CD4-positive, alpha-beta T cell treated with Interleukin-15 for 1 hour (primary cell): ENCODE measurements around the gene PRIM2.
"Not testable (repeated sequence)": the region's sequence is repeated elsewhere in the genome, so short reads cannot be mapped to it uniquely, and the experiment has no call there.

Experiments used
- DNase-seq: peaks from one replicate; pipeline ENCODE4 v3.0.0-alpha.2; 2020

PRIM2 gene

GRCh38 chr6:57310095-57310816 lies 7.2 kb upstream of the PRIM2 start:
- DNase-seq, result not testable (repeated sequence)

GRCh38 chr6:57310817-57311157 lies 6.6 kb upstream of the PRIM2 start:
- no peak for DNase-seq

DNA sequence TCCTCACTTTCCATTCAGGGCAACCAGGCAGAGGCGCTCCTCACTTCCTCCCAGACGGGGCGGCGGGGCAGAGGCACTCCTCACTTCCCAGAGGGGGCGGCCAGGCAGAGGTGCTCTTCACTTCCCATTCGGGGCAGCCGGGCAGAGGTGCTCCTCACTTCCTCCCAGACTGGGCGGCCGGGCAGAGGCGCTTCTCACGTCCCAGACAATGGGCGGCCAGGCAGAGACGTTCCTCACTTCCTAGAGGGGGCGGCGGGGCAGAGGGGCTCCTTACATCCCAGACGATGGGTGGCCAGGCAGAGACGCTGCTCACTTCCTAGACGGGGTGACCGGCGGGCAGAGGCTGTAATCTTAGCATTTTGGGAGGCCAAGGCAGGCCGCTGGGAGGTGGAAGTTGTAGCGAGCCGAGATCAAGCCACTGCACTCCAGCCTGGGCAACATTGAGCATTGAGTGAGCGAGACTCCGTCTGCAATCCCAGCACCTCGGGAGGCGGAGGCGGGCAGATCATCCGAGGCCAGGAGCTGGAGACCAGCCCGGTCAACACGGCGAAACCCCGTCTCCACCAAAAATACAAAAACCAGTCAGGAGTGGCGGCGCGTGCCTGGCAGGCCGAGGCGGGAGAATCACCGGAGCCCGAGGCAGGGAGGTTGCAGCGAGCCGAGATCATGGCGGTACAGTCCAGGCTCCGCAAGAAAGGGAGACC lies 6.0 kb upstream of the PRIM2 start:
- DNase-seq, result not testable (repeated sequence)

DNA sequence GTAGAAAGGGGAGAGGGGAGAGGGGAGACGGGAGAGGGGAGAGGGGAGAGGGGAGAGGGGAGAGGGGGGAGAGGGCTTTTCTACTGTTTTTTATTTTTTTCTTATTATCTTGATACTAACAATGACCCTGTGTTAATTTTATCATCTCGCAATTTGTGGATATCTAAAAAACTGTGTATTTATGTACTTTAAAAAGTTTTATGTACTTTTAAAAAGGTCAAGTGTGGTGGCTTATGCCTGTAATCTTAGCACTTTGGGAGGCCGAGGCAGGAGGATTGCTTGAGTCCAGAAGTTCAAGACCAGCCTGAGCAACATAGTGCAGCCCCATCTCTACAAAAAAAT lies 5.5 kb upstream of the PRIM2 start:
- no peak for DNase-seq

DNA sequence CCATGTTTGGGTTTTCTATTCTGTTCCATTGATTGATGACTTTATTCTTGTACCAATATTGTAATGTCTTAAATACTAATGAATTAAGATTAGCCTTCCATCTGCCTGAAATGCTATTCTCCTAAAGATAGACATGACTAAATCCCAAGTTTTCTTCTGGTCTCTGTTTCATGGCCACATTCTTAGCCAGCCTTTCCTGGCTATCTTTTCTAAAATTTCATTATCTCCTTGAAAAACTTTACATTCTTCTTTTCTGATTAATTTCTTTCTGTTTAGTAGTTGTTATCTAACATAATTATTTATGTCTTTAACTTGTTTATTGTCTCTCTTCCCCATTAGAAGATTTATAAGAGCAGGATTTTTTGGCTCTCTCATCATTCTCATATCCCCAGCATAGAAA lies 4.4 kb upstream of the PRIM2 start:
- no peak for DNase-seq

DNA sequence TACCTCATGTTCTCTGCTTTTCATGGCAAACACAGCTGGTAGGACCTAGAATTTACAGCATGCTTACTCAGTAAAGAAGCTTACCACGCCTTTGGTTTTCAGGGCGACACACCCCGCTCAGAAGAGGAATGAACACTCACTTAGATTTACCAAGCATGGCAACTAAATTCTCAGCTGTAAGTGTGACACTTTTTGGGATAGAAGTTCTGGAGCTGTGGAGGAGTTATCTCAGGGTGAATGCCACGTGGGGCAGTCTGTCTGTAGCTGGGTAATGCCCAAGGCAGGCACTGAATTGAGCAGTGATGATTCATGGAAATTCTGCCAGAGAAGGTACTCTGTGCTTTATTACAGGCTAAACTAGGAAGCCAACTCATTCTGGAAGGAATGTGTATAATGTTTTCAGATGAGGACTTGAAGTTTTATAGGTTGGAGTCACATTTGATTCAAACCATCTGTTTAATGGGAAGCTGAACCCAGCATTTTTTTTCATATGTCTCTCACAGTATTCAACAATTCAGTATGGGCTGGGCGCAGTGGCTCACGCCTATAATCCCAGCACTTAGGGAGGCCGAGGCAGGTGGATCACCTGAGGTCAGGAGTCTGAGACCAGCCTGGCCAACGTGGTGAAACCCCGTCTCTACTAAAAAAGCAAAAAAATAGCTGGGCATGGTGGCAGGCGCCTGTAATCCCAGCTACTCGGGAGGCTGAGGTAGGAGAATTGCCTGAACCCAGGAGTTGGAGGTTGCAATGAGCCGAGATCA lies 3.5 kb upstream of the PRIM2 start:
- DNase-seq, result no peak

- no peak for DNase-seq
Observed at GRCh38 chr6:57315111-57315510, 2.3 kb upstream of the PRIM2 start.

DNA sequence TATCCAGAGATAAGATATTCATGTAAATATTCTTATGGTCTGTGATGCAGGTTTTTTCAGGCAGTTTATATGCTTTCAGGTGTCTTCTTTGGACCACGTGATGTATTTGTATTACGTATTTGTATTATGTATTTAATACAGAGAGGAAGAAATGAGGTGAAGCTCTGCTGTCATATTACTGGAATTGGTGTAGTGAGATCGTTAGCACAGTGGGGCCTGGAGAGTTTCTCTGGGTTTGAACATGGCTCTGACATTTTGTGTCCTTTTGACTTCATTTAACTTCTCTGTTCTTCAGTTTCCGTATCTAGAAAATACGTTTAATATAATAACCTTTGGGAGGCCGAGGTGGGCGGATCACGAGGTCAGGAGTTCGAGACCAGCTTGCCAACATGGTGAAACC lies 1.6 kb upstream of the PRIM2 start:
- DNase-seq, result no peak

- peak; percentile 83 for DNase-seq
Observed at GRCh38 chr6:57316581-57317059, 810 bp upstream of the PRIM2 start.

GRCh38 chr6:57324538-57324937 lies 7.1 kb downstream of the PRIM2 start:
- DNase-seq, result no peak

DNA sequence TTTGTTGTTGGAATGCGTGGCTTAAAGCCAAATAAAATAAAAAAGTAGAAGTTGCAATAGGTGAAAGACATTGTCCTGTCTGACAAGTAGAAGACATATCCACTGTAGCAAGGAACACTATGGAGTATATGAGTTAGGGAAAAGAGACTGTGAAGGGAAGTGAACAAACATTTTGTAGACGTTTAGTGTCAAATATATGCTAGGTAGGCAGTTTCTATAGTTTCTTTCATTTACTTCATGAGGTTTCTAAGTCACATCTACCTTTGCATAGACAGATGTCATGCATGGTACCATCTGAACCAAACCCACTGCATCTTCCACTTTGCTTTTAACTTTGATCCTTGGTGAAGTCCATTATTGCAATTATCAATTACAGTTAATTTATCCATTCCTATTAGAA lies 9.9 kb downstream of the PRIM2 start:
- DNase-seq, result no peak

DNA sequence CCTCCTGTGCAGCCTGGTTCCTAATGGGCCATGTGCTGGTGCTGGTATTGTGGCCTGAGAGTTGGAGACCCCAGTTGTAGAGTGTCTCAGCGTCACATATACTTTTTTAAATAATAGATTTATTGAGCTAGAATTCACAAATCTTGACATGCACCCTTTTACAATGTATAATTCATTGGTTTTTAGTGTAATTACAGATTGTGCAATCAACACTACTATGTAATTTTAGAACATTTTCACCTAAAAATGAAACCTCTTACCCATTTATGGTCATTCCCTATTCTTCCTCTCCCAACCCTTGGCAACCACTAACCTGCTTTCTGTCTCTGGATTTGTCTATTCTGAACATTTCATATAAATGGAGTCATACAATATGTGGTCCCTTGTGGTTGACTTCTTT lies 10.6 kb downstream of the PRIM2 start:
- no peak for DNase-seq

DNA sequence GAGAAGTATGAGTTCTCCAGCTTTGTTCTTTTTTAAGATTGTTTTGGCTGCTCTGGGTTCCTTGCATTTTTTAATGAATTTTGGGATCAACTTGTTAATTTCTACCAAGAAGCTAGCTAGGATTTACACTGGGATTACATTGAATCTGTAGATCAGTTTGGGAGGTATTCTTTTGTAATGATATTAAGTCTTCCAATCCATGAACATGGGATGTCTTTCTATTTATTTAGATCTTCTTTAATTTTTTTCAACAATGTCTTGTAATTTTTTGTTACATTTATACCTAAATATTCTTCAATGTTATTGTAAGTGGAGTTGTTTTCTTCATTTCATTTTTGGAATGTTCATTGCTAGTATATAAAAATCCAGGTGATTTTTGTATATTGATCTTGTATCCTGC lies 12.5 kb downstream of the PRIM2 start:
- DNase-seq, result no peak

DNA sequence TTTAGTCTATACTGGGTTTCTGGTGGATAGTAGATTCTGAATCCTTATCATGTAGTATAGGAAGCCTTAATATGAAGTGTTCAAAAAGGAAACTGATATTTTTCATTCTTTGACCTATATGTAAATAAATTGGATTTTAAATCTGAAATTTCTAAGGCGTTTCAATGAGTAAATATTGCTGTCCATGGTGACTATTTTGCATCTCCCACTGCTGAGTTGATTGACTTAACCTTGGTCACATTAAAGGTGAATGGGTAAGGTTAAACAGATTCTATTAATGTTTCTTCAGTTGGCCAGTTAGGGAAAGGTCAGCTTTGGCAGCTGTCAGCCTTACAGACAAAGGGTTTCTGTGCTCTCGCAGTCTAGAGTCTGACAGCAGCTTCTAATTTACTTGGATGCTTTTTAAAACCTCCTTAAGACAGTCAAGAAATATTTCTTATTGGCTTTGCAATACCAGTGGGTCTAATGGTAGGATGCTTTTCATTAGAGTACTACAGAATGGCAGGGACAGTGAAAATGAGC lies 24.8 kb downstream of the PRIM2 start:
- no peak for DNase-seq

DNA sequence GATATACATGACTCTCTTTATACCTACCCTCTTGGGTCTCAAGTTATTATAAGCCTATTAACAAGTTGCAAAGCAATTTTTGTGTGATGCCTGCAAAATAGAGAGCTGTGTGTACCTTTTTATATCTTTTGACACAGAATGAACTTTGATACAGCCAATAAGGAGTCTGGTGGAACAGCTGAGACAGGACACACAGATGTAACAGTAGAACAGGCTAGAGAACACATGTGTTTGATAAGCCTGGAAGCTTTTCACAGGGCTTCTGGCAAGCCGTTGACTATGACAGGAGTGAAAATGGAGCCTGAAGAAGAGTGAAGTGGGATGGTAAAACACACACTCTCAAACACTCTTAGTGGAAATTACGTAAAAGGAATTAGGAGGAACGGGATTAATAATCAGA lies 25.9 kb downstream of the PRIM2 start:
- not testable (repeated sequence) for DNase-seq

- DNase-seq, result not testable (repeated sequence)
Observed at GRCh38 chr6:57346715-57347114, 29.3 kb downstream of the PRIM2 start.

GRCh38 chr6:57347597-57347996 lies 30.2 kb downstream of the PRIM2 start:
- DNase-seq, result not testable (repeated sequence)

GRCh38 chr6:57350443-57350842 lies 33.0 kb downstream of the PRIM2 start:
- DNase-seq, result not testable (repeated sequence)

GRCh38 chr6:57352596-57352995 lies 35.2 kb downstream of the PRIM2 start:
- DNase-seq, result not testable (repeated sequence)

DNA sequence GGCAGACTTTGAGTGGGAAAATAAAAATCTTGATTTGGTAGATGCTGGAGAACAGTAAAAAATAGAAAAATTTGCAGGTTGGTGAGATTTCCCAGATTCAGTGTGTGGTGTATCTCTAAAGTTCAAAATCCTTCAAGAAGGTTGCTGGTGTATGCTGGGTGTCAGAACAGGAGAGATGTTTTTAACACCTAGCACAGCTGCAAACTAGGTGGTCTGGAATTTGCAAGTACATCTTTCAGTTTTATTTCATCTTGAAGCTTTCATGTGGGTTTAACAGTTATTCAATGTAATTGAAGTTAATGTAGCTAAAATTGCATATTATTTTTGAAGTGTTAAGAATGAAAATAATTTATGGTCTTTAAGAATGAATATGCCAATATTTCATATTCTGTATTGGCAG lies 40.9 kb downstream of the PRIM2 start:
- not testable (repeated sequence) for DNase-seq

GRCh38 chr6:57359766-57360165 lies 42.3 kb downstream of the PRIM2 start:
- not testable (repeated sequence) for DNase-seq

GRCh38 chr6:57362340-57362739 lies 44.9 kb downstream of the PRIM2 start:
- DNase-seq, result not testable (repeated sequence)

GRCh38 chr6:57365076-57365583 lies 47.7 kb downstream of the PRIM2 start:
- not testable (repeated sequence) for DNase-seq
